GM12878 (cell line): ENCODE data around the gene MRRF.

ENCODE experiments used
- CTCF ChIP-seq, 3 experiments: IDR thresholded peaks in 2 of 3; conservative IDR thresholded peaks in 1 of 3; 2 replicates each; pipeline ENCODE4 v1.5.1; 2011; ENCODE audit warnings: low read depth in 3 of 3, low read length in 3 of 3, mild to moderate bottlenecking in 3 of 3, control low read depth in 2 of 3, moderate library complexity in 2 of 3, inconsistent platforms in 1 of 3, mixed read lengths in 1 of 3; ENCODE audit not compliant: control insufficient read depth in 2 of 3, insufficient read depth in 1 of 3; ENCODE audit errors: extremely low read depth in 1 of 3
- E4F1 ChIP-seq: fragments of 450-650 bp; IDR thresholded peaks from 2 replicates; pipeline ENCODE4 v1.6.1; 2018; ENCODE audit warnings: borderline replicate concordance, mild to moderate bottlenecking; ENCODE audit not compliant: partially characterized antibody
- EP300 ChIP-seq, 2 experiments: fragments of 150-350 bp in 1 of 2; IDR thresholded peaks; 2 replicates each; pipeline ENCODE4 v1.6.1; 2011 to 2012; ENCODE audit warnings: low read depth in 2 of 2, low read length in 2 of 2, borderline replicate concordance in 1 of 2, improper control_type of control experiment in 1 of 2, inconsistent platforms in 1 of 2; ENCODE audit not compliant: control insufficient read depth in 1 of 2
- HCFC1 ChIP-seq: fragments of 150-350 bp; IDR thresholded peaks from 2 replicates; pipeline ENCODE4 v1.6.1; 2014; ENCODE audit warnings: low read length
- NFIC ChIP-seq: IDR thresholded peaks from 2 replicates; pipeline ENCODE4 v1.6.1; 2012; ENCODE audit warnings: low read depth, mild to moderate bottlenecking, inconsistent platforms, low read length, moderate library complexity
- NR2C1 ChIP-seq: fragments of 450-650 bp; IDR thresholded peaks from 2 replicates; pipeline ENCODE4 v1.6.1; 2017; ENCODE audit warnings: antibody characterized with exemption, mild to moderate bottlenecking, moderate library complexity
- POLR2A ChIP-seq: IDR thresholded peaks from 2 replicates; pipeline ENCODE4 v1.6.1; 2011; ENCODE audit warnings: low read depth, mild to moderate bottlenecking, low read length
- POLR2AphosphoS5 ChIP-seq: IDR thresholded peaks from 2 replicates; pipeline ENCODE4 v1.6.1; 2011; ENCODE audit warnings: mild to moderate bottlenecking, low read length, inconsistent platforms
- RB1 ChIP-seq: fragments of 450-650 bp; formaldehyde crosslinking; IDR thresholded peaks from 2 replicates; pipeline ENCODE4 v1.6.1; 2017; ENCODE audit warnings: mild to moderate bottlenecking, borderline replicate concordance
- RCOR1 ChIP-seq: conservative IDR thresholded peaks from 2 replicates; pipeline ENCODE4 v1.6.1; 2012; ENCODE audit warnings: low read depth, low read length, improper control_type of control experiment
- TARDBP ChIP-seq: IDR thresholded peaks from 2 replicates; pipeline ENCODE4 v1.6.1; 2016; ENCODE audit warnings: borderline replicate concordance
- ZBTB33 ChIP-seq: fragments of 450-650 bp; IDR thresholded peaks from 2 replicates; pipeline ENCODE4 v1.6.1; 2017; ENCODE audit warnings: mild to moderate bottlenecking
- ZNF217 ChIP-seq: fragments of 450-650 bp; IDR thresholded peaks from 2 replicates; pipeline ENCODE4 v1.6.1; 2017; ENCODE audit warnings: antibody characterized with exemption, mild to moderate bottlenecking

DNA sequence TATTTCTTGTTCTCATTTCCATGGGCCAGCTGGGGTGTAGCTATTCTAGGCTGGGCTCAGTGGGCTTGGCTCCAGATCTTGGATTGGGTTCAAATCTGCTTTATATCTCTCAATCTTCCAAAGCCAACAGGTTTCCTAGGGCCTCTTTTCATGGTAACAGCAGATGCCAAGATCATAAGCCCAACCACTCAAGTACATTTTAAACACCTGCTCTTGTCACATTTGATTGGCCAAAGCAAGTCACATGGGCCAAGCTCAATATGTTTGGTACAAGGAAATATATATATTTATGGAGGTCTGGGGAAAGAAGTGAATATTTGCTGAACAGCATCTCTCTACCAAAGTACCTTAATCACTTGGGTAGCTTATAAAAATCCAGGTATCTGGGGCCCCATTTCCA, 49.5 kb downstream of the MRRF start:
- TF ChIP-seq RB1 (no peak), POLR2AphosphoS5 (no peak), HCFC1 (no peak), NR2C1 (no peak), CTCF (IDR thresholded peaks at IDR 0.05 in 2 of 3, conservative IDR thresholded peaks at IDR 0.05 in 1 of 3; ENCODE audit: control insufficient read depth in 2 of 3, extremely low read depth in 1 of 3, insufficient read depth in 1 of 3, low read depth in 3 of 3, low read length in 3 of 3) (no peak), ZBTB33 (no peak), POLR2A (no peak), E4F1 (no peak), EP300 (IDR thresholded peaks at IDR 0.05; ENCODE audit: borderline replicate concordance in 1 of 2, control insufficient read depth in 1 of 2, low read depth in 2 of 2, low read length in 2 of 2) (no peak), NFIC (no peak), RCOR1 (no peak), ZNF217 (no peak), TARDBP (no peak)
